SH-SY5Y (cell line): ENCODE data around the gene KRTAP9-3.
"Not testable (repeated sequence)": the region's sequence is repeated elsewhere in the genome, so short reads cannot be mapped to it uniquely, and the experiment has no call there.

Experiments
- GATA2 ChIP-seq: IDR thresholded peaks from 2 replicates; pipeline ENCODE4 v1.6.1; 2011; ENCODE audit warnings: mild to moderate bottlenecking, low read depth, low read length
- GATA3 ChIP-seq: IDR thresholded peaks from 2 replicates; pipeline ENCODE4 v1.6.1; 2011; ENCODE audit warnings: low read depth, mild to moderate bottlenecking, low read length, moderate library complexity

Gene KRTAP9-3

DNA sequence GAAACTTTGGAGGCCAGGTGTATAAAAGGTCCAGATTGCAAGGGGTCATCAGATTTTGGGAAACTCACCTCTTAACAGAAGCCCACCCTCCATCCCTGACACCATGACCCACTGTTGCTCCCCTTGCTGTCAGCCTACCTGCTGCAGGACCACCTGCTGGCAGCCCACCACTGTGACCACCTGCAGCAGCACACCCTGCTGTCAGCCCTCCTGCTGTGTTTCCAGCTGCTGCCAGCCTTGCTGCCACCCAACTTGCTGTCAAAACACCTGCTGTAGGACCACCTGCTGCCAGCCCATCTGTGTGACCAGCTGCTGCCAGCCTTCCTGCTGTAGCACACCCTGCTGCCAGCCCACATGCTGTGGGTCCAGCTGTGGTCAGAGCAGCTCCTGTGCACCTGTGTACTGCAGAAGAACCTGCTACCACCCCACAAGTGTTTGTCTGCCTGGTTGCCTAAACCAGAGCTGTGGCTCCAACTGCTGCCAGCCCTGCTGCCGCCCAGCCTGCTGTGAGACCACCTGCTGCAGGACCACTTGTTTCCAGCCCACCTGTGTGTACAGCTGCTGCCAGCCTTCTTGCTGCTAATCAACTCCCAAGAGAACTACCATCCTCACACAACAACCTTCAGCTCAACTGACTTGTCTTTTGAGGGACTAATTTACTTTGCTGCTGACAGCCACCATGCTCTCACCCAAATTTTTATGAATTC is at the start of gene KRTAP9-3:
Gene KRTAP9-3 (plus strand): TSS at position 51 of the 707 bp plus-strand sequence. CDS start 53 bp downstream, at position 104.
- TF ChIP-seq GATA3, GATA2: not testable (repeated sequence)

GRCh38 chr17:41184480-41184961 is 47.7 kb upstream of the KRTAP9-3 start, which contains the start of gene KRTAP4-1:
Gene KRTAP4-1 (minus strand): TSS chr17:41184911. CDS start chr17:41184854, 57 bp downstream.
- TF ChIP-seq GATA2 (no peak), GATA3 (no peak)

GRCh38 chr17:41185001-41185400 is 47.2 kb upstream of the KRTAP9-3 start:
- no peak for TF ChIP-seq GATA2
- TF ChIP-seq GATA3, result no peak

DNA sequence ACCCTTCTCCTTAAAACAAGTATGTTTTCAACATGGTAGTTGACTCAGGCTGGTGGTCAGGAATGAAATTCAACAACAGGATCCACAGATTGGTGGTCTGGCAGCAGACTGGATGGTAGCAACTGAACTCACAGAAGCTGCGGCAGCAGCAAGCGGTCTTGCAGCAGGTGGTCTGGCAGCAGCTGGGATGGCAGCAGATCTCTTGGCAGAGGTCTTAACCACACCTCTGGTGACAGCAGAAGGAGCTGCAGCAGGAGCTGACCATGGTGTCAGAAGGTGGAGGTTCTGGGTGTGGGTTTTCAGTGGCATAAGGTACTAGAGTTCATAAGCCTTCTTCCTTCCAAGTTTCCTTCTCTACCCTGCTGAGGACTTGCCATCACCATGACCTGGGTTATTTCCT is 45.4 kb upstream of the KRTAP9-3 start:
- TF ChIP-seq GATA3 (no peak), GATA2 (no peak)

DNA sequence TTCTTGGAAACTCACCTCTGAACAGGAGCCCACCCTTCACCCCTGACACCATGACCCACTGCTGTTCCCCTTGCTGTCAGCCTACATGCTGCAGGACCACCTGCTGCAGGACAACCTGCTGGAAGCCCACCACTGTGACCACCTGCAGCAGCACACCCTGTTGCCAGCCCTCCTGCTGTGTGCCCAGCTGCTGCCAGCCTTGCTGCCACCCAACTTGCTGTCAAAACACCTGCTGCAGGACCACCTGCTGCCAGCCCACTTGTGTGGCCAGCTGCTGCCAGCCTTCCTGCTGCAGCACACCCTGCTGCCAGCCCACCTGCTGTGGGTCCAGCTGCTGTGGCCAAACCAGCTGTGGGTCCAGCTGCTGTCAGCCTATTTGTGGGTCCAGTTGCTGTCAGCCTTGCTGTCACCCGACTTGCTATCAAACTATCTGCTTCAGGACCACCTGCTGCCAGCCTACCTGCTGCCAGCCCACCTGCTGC is 42.4 kb upstream of the KRTAP9-3 start, which contains the start of gene KRTAP9-1:
Gene KRTAP9-1 (plus strand): TSS at position 51 of the 482 bp plus-strand sequence. CDS start 0 bp downstream, at position 51.
- TF ChIP-seq GATA2, GATA3: not testable (repeated sequence)

DNA sequence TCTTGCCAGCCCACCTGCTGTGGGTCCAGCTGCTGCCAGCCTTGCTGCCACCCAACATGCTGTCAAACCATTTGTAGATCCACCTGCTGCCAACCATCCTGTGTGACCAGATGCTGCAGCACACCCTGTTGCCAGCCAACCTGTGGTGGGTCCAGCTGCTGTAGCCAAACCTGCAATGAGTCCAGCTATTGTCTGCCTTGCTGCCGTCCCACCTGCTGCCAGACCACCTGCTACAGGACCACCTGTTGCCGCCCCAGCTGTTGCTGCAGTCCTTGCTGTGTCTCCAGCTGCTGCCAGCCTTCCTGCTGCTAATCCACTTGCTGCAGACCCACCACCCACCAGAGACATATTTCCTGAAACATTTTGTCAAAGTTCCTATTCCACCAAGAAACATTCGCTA is 41.9 kb upstream of the KRTAP9-3 start:
- TF ChIP-seq GATA2 (no peak), GATA3 (no peak)

DNA sequence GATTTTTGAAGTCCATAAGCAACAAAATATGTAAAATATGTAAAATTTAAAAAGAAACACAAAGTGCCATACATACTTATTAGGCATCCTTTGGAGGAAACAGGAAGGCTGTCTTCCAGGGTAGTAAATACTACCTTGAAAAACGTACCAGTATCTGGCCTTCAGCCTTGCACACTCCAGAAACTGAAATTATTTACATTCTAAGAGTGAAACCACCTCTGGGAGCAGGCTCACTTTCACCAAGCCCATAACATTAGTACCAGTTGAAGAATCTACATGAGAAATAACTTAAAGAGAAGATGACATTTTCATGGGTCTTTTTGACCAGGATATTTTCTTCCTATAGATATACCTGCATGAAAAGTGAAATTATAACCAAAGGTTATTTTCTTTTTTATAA is 36.2 kb upstream of the KRTAP9-3 start:
- TF ChIP-seq GATA3 (no peak), GATA2 (no peak)

- TF ChIP-seq GATA3 (no peak), GATA2 (no peak)
Measured at GRCh38 chr17:41199421-41200078, 32.7 kb upstream of the KRTAP9-3 start.

DNA sequence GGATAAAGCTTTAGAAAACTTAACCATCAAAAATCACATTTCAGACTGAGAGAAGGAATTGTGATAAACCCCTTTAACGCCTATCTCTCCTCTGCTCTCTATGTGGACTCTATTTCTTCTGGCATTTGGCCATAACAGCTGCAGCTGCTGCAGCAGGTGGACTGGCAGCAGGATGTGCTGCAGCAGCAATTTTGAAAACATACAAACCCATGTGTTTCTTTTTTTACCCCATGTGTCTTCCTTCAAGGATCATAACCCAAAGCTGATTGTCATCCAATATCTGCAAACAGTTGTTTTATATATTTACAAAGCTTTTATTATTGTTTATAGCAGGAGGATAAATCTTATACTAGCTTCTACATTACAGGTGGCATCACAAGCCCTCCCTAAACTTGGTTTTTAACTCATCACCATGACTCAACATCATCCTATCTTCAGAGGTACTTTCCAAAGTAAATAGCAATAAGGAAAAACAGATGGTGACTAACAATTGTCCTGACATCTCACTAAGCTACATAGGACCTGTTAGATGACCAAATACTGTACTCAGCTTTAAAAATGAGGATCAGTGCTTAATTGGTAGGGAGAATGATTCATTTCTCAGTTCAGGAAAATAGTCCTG is 20.3 kb upstream of the KRTAP9-3 start:
- TF ChIP-seq GATA3, result no peak
- TF ChIP-seq GATA2, result no peak

- TF ChIP-seq GATA2, result no peak
- no peak for TF ChIP-seq GATA3
Measured at GRCh38 chr17:41212524-41213169, 19.6 kb upstream of the KRTAP9-3 start.

DNA sequence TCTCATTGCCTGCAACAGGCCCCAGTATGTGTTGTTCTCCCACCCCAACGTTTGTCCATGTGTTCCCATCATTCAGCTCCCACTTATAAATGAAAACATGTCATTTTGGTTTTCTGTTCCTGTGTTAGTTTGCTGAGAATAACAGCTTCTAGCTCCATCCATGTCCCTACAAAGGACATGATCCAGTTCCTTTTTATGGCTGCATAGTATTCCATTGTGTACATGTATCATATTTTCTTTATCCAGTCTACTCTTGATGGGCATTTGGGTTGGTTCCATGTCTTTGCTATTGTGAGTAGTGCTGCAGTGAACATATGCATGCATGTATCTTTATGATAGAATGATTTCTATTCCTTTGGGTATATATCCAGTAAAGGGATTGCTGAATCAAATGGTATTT is 16.6 kb upstream of the KRTAP9-3 start:
- no peak for TF ChIP-seq GATA2
- TF ChIP-seq GATA3, result no peak

GRCh38 chr17:41223821-41224220 is 8.4 kb upstream of the KRTAP9-3 start:
- no peak for TF ChIP-seq GATA2
- no peak for TF ChIP-seq GATA3

DNA sequence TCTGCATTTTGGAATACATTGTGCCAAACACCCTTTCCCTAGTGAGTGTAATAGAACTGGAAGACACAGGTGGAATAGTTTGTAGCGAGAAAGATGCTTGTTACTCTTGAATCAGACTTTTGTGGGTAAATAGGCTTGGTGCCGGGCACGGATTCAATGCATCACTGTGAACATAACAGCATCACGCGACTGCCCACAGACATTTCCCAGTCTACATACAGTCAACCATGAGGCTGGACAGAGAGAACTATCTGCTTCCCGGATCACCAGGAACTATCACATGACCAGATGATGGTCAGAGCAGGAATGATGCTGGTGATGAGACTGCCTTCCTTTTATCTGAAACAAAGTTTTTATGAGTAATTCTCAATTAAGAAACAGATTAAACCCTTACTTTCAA is 6.2 kb upstream of the KRTAP9-3 start:
- TF ChIP-seq GATA3 (no peak), GATA2 (no peak)
